Chondrocyte (in vitro differentiated cells): ENCODE measurements around the gene CBY2. TPM values are rescaled to one million over a fixed set of nuclear protein-coding genes. Genes with fewer than 3 reads are reported as not detected.

Experiments used
- DNase-seq: peaks from one replicate; pipeline ENCODE4 v3.0.0; 2021; ENCODE audit warnings: mixed read lengths, low spot score
- H3K27ac Mint-ChIP-seq: one replicate; pipeline ENCODE4 v1.8.0; 2021; ENCODE audit warnings: mild to moderate bottlenecking, moderate library complexity, mixed read lengths; ENCODE audit not compliant: unreplicated experiment
- H3K27me3 Mint-ChIP-seq: 2 replicates; pipeline ENCODE4 v1.8.0; 2021; ENCODE audit warnings: low read depth, mixed read lengths
- H3K36me3 Mint-ChIP-seq: 2 replicates; pipeline ENCODE4 v1.8.0; 2021; ENCODE audit warnings: low read depth, mixed read lengths
- H3K4me1 Mint-ChIP-seq: 2 replicates; pipeline ENCODE4 v1.8.0; 2021; ENCODE audit warnings: low read depth, mild to moderate bottlenecking, mixed read lengths
- H3K4me3 Mint-ChIP-seq: one replicate; pipeline ENCODE4 v1.8.0; 2021; ENCODE audit warnings: mild to moderate bottlenecking, moderate library complexity, mixed read lengths; ENCODE audit not compliant: unreplicated experiment
- H3K9me3 Mint-ChIP-seq: 2 replicates; pipeline ENCODE4 v1.8.0; 2021; ENCODE audit warnings: low read depth, mixed read lengths
- total RNA-seq: library from RNA; stranded (reverse); gene quantifications from 3 replicates; pipeline ENCODE4 v1.2.1, GENCODE V29; 2021
- TF ChIP-seq, protein P1 (sequence below): fragments of 200-600 bp; sonication (generic); IDR thresholded peaks from 2 replicates; pipeline ENCODE4 v1.5.0; 2021; ENCODE audit warnings: antibody characterized with exemption, mild to moderate bottlenecking, moderate library complexity

The CBY2 gene
- total RNA-seq, 1 donor from 2014 or later: not detected

DNA sequence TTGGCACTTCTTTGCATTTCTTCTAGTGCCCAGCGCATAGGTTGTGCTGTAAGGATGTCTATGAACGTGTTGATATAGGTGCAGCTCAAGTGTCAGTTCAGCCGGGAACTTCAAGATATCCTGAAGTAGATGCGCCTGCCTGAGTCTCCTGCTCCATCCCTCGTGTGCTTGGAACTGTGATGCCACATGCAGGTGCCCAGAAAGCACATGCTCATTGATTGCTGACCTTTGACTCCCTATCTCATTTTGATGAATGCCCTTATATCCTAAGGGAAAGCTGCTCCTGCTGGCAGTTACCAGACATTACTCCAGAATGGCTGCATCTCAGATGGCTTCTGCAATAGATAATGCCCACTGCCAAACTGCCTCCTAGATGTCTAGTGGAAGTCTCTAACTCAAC, 40.9 kb downstream of the CBY2 start:
- Mint-ChIP-seq H3K4me3 (no peak overlapping the region), H3K27ac (no peak overlapping the region), H3K27me3 (peaks cover 14% of the 10 kb centered on the region), H3K9me3 (no peaks in the 10 kb centered on the region), H3K4me1 (no peaks in the 10 kb centered on the region), H3K36me3 (peaks cover 1% of the 10 kb centered on the region)
- TF ChIP-seq, protein P1, sequence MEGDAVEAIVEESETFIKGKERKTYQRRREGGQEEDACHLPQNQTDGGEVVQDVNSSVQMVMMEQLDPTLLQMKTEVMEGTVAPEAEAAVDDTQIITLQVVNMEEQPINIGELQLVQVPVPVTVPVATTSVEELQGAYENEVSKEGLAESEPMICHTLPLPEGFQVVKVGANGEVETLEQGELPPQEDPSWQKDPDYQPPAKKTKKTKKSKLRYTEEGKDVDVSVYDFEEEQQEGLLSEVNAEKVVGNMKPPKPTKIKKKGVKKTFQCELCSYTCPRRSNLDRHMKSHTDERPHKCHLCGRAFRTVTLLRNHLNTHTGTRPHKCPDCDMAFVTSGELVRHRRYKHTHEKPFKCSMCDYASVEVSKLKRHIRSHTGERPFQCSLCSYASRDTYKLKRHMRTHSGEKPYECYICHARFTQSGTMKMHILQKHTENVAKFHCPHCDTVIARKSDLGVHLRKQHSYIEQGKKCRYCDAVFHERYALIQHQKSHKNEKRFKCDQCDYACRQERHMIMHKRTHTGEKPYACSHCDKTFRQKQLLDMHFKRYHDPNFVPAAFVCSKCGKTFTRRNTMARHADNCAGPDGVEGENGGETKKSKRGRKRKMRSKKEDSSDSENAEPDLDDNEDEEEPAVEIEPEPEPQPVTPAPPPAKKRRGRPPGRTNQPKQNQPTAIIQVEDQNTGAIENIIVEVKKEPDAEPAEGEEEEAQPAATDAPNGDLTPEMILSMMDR: no peak
- no peak for DNase-seq

DNA sequence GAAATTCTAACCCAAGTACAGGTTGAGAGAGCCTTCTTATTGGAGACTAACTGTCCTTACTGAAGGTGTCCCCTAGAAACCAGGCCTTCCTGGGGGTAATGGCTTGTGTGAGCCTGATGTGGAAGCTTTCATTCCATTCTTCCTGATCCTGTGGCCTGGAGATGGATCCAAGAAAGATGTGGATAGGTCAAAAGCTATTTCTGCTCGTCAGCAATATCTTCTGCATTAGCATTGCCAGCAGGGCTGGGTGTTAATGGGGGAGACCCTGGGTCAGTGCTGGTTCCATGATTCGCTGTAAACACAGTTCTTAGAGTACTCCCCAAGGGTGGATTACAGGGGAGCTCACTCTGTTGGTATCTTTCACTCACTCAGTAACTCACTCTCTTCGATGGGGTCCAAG, 42.9 kb downstream of the CBY2 start:
- Mint-ChIP-seq H3K4me1 (no peaks in the 10 kb centered on the region), H3K36me3 (peaks cover 1% of the 10 kb centered on the region), H3K27me3 (peaks cover 18% of the 10 kb centered on the region), H3K9me3 (no peaks in the 10 kb centered on the region), H3K27ac (no peak overlapping the region), H3K4me3 (no peak overlapping the region)
- TF ChIP-seq, protein P1: no peak
- no peak for DNase-seq

DNA sequence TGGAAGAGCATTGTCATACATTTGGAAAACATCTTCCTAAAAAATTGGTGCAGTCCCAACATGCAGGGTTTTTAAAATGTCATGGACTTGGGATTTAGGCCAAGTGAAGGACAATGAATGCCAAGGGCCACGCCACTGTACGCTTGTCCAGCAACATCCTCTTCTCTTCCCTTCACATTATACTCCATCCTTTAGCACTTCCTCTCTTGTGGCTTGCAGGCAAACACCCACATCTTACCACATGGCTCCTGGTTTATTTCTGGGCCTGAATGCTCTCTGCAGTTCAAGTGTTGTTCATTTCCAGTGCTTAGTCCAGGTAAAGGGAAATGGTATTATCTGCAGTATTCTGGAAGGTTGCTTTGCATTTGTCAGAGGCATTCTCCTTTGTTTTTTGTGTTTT, 45.0 kb downstream of the CBY2 start:
- Mint-ChIP-seq H3K36me3 (peaks cover 1% of the 10 kb centered on the region), H3K27ac (no peak overlapping the region), H3K9me3 (no peaks in the 10 kb centered on the region), H3K4me1 (no peaks in the 10 kb centered on the region), H3K4me3 (no peak overlapping the region), H3K27me3 (peaks cover 13% of the 10 kb centered on the region)
- no peak for DNase-seq
- TF ChIP-seq, protein P1: no peak

DNA sequence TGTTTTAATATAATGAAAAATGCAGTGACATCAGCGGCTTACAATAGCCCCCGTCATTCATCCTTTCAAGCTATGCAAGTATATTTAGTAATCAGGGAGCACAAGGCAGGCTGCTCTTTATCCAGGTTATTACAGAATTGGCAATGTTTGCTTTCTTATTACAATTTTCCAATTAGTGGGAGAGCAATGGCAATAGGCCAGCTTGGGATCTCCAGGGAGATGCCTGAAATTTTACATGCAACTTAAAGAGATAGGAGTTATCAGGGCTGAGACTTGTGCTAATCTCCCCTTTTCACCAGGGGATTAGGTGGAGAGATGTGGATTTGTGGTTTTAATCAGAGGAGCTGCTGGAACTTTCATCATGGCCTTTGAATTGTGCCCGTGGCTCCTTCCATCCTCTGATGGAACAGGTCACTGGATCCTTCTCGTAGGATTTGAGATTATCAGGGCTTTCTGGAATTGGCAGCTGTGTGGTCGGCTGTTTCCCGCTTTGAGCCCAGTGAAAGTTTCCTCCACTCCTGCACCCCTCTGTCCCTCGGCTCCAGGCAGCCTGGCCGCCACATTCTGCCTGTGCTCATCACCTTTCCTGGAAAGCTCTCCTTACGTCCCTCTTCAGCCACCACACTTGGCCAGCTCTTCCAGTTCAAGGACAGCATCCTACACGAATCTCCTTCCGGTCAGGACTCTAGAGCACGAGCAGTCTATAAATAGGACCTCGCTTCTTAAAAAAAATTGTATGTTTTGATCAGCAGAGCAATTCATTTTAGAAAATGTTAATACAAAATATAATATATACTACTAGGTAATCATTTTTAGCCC, 47.0 kb downstream of the CBY2 start:
- Mint-ChIP-seq H3K9me3 (peaks cover 3% of the 10 kb centered on the region), H3K27ac (no peak overlapping the region), H3K4me3 (no peak overlapping the region), H3K27me3 (peaks cover 8% of the 10 kb centered on the region), H3K36me3 (peaks cover 1% of the 10 kb centered on the region), H3K4me1 (no peaks in the 10 kb centered on the region)
- TF ChIP-seq, protein P1: no peak
- DNase-seq: no peak

DNA sequence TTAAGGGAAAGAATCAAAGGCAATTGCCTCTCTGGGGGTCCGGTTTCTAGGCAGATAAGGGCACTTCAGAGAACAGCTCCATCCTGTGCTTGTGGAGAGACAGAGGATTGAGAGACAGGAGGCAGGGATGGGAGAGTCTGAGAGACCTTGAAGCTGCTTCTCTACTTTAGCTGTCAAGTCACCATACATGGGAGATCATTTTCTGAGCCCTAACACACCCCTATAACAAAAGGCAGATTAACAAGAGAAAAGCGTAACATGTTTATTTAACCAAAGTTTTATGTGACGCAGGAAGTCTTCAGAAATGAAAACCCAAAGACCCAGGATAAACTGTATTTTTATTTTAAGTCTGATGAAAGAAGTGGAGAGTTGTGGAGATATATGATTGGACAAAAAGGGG, 48.4 kb downstream of the CBY2 start:
- Mint-ChIP-seq H3K9me3 (peaks cover 10% of the 10 kb centered on the region), H3K27me3 (peaks cover 6% of the 10 kb centered on the region), H3K27ac (no peak overlapping the region), H3K36me3 (no peaks in the 10 kb centered on the region), H3K4me1 (no peaks in the 10 kb centered on the region), H3K4me3 (no peak overlapping the region)
- no peak for DNase-seq
- TF ChIP-seq, protein P1: no peak
